Epithelial cell of umbilical artery (primary cell): ENCODE results near the gene KIAA1614. TPM values are rescaled to one million over a fixed set of nuclear protein-coding genes. Genes with fewer than 3 reads are reported as not detected.

Experiments
- total RNA-seq: library from RNA; depleted of rRNA; stranded (reverse); fragments of >200 nt; gene quantifications from 2 replicates; pipeline ENCODE4 v1.2.3, GENCODE V29; 2014

The KIAA1614 gene
- 1.8 and 2.6 TPM in 2 replicates for total RNA-seq

GRCh38 chr1:180912801-180913565, at the start of gene KIAA1614:
KIAA1614 (plus strand) TSS chr1:180912897; CDS start chr1:180913244, 347 bp downstream.

Other genes with a start within 250 kb of the KIAA1614 start
- gene STX6, start 110.0 kb downstream of the KIAA1614 start, total RNA-seq, result 51.7 and 57.8 TPM in 2 replicates
- gene MR1, start 121.1 kb downstream of the KIAA1614 start, total RNA-seq, result 1.3 and 2.1 TPM in 2 replicates
- 16.2 and 33.7 TPM in 2 replicates for gene IER5, start 175.8 kb downstream of the KIAA1614 start, total RNA-seq